ENCODE measurements around the gene MBD6. TPM values are rescaled to one million over a fixed set of nuclear protein-coding genes. Genes with fewer than 3 reads are reported as not detected.
"Not testable (repeated sequence)": the region's sequence is repeated elsewhere in the genome, so short reads cannot be mapped to it uniquely, and the experiment has no call there.

The MBD6 gene
- total and polyA plus RNA-seq, 5 donors, result 16.4 to 50.9 (median 37.6) TPM

DNA sequence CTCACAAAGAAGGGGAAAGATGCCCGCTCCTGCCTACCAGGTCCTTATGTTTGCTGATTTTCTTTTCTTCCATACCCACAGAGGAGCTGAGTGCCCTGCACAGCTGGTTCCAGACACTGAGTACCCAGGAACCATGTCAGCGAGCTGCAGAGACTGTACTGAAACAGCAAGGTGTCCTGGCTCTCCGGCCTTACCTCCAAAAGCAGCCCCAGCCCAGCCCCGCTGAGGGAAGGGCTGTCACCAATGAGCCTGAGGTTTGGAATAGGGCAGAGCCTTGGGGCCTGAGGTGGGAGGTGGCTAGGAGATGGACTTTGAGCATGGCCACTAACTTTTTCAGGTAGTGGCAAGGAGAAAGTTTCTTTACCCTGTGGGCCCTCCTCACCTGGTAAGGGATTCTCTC is 32.5 kb upstream of the MBD6 start:
- Histone ChIP-seq H3K27me3 (ENCODE audit: control insufficient read depth, insufficient read depth) (no peaks in the 10 kb centered on the region), H3K27ac (ENCODE audit: low read length) (no peak overlapping the region), H3K9me3 (ENCODE audit: control insufficient read depth, low read length) (no peaks in the 10 kb centered on the region), H3K4me1 (ENCODE audit: control insufficient read depth, insufficient read depth, low read length) (peaks cover 5% of the 10 kb centered on the region), H3K4me3 (ENCODE audit: low read length) (no peak overlapping the region)
- ATAC-seq (no peak), DNase-seq (no peak)
- WGBS, result 97% methylated on average over 4 of the region's 4 CpGs
- intact Hi-C loops (cut with DNase I), result no loop called here

DNA sequence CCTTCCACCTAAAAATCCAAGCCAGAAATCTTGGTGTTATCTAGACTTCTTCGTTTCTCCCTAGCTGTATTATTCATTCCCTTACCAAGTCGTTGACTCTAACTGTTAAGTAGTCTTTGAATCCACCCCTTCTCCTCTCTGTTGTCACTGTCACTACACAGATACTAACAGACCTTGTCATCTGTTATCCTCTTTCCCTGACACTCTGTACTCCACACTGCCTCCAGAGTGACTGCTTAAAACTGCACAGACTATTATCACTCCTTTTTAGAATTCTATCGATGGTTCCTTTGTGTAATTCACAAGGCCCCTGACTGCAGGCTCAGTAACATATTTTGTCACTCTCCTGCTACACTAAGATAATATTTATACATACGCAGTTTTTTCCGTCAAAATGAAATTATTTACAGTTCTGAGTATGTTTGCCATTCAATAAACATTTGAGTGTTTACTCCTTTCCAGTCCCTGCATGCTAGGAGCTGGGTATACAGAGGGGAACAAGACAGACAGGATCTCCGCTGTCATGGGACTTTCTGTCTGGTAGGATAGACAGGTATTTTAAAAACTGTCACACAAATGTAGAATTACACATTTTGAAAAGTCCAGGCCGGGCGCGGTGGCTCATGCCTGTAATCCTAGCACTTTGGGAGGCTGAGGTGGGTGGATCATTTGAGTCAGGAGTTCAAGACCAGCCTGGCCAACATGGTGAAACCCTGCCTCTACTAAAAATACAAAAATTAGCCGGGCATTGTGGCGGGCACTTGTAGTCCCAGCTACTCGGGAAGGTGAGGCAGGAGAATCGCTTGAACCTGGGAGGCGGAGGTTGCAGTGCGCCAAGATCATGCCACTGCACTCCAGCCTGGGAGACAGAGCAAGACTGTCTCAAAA is 31.0 kb upstream of the MBD6 start:
- intact Hi-C loops (cut with DNase I), result no loop called here
- Histone ChIP-seq H3K27ac (ENCODE audit: low read length) (no peak overlapping the region), H3K4me1 (ENCODE audit: control insufficient read depth, insufficient read depth, low read length) (peaks cover 5% of the 10 kb centered on the region), H3K4me3 (ENCODE audit: low read length) (no peak overlapping the region), H3K9me3 (ENCODE audit: control insufficient read depth, low read length) (no peaks in the 10 kb centered on the region), H3K27me3 (ENCODE audit: control insufficient read depth, insufficient read depth) (no peaks in the 10 kb centered on the region)
- ATAC-seq (no peak), DNase-seq (no peak)
- 91% methylated on average over 15 of the region's 15 CpGs for WGBS

DNA sequence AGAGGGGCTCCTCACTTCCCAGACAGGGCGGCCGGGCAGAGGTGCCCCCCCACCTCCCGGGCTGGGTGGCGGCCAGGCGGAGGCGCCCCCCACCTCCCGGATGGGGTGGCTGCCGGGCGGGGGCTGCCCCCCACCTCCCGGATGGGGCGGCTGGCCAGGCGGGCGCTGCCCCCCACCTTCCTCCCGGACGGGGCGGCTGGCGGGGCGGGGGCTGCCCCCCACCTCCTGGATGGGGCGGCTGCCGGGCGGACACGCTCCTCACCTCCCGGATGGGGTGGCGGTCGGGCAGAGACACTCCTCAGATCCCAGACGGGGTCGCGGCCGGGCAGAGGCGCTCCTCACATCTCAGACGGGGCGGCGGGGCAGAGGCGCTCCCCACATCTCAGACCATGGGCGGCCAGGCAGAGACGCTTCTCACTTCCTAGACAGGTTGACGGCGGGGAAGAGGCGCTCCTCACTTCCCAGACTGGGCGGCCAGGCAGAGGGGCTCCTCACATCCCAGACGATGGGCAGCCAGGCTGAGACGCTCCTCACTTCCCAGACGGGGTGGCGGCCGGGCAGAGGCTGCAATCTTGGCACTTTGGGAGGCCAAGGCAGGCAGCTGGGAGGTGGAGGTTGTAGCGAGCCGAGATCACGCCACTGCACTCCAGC is 27.4 kb upstream of the MBD6 start:
- WGBS, result 97% methylated on average over 45 of the region's 48 CpGs
- DNase-seq; intact Hi-C loops (cut with DNase I): not testable (repeated sequence)

DNA sequence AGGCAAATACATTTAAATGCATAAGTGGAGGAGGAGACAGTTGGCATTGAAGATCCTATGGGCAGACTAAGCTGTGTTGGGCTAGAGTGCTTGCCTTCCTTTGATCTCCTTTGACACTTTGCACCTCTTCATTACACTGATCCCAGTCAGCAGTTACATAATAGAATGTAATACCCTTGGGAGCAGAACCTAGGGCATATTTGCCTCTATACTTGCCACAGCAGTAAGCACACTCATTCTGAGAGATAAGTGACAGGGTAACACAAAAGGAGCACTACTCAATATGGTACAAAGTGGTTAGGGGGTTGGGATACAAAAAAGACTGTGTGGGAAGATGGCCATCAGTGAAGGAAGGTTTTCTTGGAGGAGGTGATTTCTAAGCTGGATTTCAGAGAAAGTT is 25.8 kb upstream of the MBD6 start:
- DNase-seq (no peak), ATAC-seq (no peak)
- Histone ChIP-seq H3K27me3 (ENCODE audit: control insufficient read depth, insufficient read depth) (no peaks in the 10 kb centered on the region), H3K4me3 (ENCODE audit: low read length) (no peak overlapping the region), H3K27ac (ENCODE audit: low read length) (no peak overlapping the region), H3K4me1 (ENCODE audit: control insufficient read depth, insufficient read depth, low read length) (no peaks in the 10 kb centered on the region), H3K9me3 (ENCODE audit: control insufficient read depth, low read length) (no peaks in the 10 kb centered on the region)
- intact Hi-C loops (cut with DNase I), result no loop called here

More for the DNA sequence above, 27.4 kb upstream of the MBD6 start:
- H3K4me3 ChIP-seq (ENCODE audit: low read length); H3K27me3 ChIP-seq (ENCODE audit: control insufficient read depth, insufficient read depth); H3K9me3 ChIP-seq (ENCODE audit: control insufficient read depth, low read length); ATAC-seq; H3K27ac ChIP-seq (ENCODE audit: low read length); H3K4me1 ChIP-seq (ENCODE audit: control insufficient read depth, insufficient read depth, low read length): not testable (repeated sequence)

DNA sequence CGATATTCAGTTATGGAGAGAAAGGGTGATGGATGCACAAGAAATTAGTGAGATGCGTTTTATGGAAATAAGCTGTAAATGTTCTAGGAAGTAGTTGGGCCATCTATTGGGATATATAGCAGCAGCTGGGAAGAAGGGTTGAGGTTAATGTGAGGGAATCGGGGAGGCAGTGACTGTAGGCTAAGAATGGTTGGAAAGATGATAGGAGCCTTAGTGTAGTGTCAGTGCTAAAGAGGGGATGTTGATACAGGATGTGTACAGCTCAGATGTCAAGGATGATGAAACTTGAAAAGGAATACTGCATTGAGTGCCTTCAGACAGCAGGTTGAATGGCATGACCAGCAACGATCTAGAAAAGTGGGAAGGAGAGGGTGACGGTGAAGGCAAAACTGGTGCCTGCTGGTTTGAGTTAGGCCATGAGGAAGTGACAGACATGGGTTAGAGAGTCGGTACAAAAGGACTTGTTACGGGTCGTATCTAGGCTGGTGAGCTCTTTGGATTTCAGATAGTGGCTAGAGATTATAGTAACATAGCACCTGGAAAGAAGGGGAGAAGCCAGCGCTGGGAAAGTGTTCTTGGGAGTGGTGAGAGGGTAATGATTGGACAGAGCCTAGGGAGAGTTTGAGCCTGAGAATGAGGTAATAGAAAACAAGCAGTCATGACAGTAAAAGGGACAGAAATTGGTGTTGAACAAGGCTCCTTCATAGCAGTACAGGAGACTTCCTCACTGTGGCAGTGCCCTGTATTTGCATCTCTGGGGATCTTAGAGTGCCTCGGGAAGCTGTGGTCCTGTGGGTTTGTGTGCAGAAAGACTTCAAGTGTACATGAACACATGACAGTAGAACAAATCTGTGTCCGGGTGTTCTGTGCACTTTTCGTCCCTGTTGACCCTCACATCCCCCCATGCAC is 25.1 kb upstream of the MBD6 start:
- no peaks in the 10 kb centered on the region for H3K27me3 ChIP-seq (ENCODE audit: control insufficient read depth, insufficient read depth)
- ATAC-seq, result no peak
- WGBS, result 94% methylated on average over 12 of the region's 12 CpGs
- no peaks in the 10 kb centered on the region for H3K9me3 ChIP-seq (ENCODE audit: control insufficient read depth, low read length)
- H3K27ac ChIP-seq (ENCODE audit: low read length), result no peak overlapping the region
- intact Hi-C loops (cut with DNase I), result no loop called here
- no peak for DNase-seq
- H3K4me1 ChIP-seq (ENCODE audit: control insufficient read depth, insufficient read depth, low read length), result no peaks in the 10 kb centered on the region
- no peak overlapping the region for H3K4me3 ChIP-seq (ENCODE audit: low read length)

DNA sequence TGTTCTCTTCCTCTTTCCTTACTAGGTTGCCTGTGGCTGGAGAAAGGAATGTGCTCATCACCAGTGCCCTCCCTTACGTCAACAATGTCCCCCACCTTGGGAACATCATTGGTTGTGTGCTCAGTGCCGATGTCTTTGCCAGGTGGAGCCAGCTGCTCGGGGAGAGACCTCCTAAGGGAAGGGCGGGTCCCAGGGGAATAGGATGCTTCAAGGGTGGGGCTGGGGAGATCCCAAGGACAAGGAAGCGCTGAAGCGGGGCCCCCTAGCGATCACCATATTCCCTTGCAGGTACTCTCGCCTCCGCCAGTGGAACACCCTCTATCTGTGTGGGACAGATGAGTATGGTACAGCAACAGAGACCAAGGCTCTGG is 24.5 kb upstream of the MBD6 start:
- ATAC-seq, result peak in 1 of 2 donors; percentile 40
- no peak overlapping the region for H3K27ac ChIP-seq (ENCODE audit: low read length)
- DNase-seq, result peak in 1 of 3 donors; percentile 38

GRCh38 chr12:57498571-57498970 is 24.1 kb upstream of the MBD6 start:
- 96% methylated on average over 4 of the region's 4 CpGs for WGBS
- no peaks in the 10 kb centered on the region for H3K4me1 ChIP-seq (ENCODE audit: control insufficient read depth, insufficient read depth, low read length)
- no peak for ATAC-seq
- no peak overlapping the region for H3K4me3 ChIP-seq (ENCODE audit: low read length)
- intact Hi-C loops (cut with DNase I), result no loop called here
- H3K27ac ChIP-seq (ENCODE audit: low read length), result no peak overlapping the region
- H3K27me3 ChIP-seq (ENCODE audit: control insufficient read depth, insufficient read depth), result no peaks in the 10 kb centered on the region
- H3K9me3 ChIP-seq (ENCODE audit: control insufficient read depth, low read length), result no peaks in the 10 kb centered on the region
- DNase-seq, result no peak

More for the DNA sequence above, 24.5 kb upstream of the MBD6 start:
- intact Hi-C loops (cut with DNase I), result no loop called here
- Histone ChIP-seq H3K4me3 (ENCODE audit: low read length) (no peak overlapping the region), H3K27me3 (ENCODE audit: control insufficient read depth, insufficient read depth) (no peaks in the 10 kb centered on the region), H3K4me1 (ENCODE audit: control insufficient read depth, insufficient read depth, low read length) (no peaks in the 10 kb centered on the region), H3K9me3 (ENCODE audit: control insufficient read depth, low read length) (no peaks in the 10 kb centered on the region)
- WGBS, result 86% methylated on average over 9 of the region's 9 CpGs

DNA sequence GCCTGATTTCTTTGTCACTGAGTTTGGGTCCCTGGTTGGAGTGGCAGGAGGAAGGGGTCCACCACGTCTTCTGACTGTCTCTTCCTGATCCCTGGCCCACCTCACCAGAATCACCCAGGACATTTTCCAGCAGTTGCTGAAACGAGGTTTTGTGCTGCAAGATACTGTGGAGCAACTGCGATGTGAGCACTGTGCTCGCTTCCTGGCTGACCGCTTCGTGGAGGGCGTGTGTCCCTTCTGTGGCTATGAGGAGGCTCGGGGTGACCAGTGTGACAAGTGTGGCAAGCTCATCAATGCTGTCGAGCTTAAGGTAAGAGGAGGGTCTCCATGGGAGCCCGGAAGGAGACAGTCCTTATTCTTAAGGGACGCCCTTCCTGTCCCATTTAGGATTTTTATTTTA is 22.4 kb upstream of the MBD6 start:
- intact Hi-C loops (cut with DNase I), result no loop called here
- 96% methylated on average over 11 of the region's 11 CpGs for WGBS
- ATAC-seq (no peak), DNase-seq (no peak)
- Histone ChIP-seq H3K9me3 (ENCODE audit: control insufficient read depth, low read length) (no peaks in the 10 kb centered on the region), H3K27ac (ENCODE audit: low read length) (no peak overlapping the region), H3K4me3 (ENCODE audit: low read length) (no peak overlapping the region), H3K4me1 (ENCODE audit: control insufficient read depth, insufficient read depth, low read length) (no peaks in the 10 kb centered on the region), H3K27me3 (ENCODE audit: control insufficient read depth, insufficient read depth) (no peaks in the 10 kb centered on the region)

- intact Hi-C loops (cut with DNase I); H3K4me3 ChIP-seq (ENCODE audit: low read length); H3K27me3 ChIP-seq (ENCODE audit: control insufficient read depth, insufficient read depth); DNase-seq; ATAC-seq; H3K9me3 ChIP-seq (ENCODE audit: control insufficient read depth, low read length); H3K4me1 ChIP-seq (ENCODE audit: control insufficient read depth, insufficient read depth, low read length); H3K27ac ChIP-seq (ENCODE audit: low read length): not testable (repeated sequence)
- 96% methylated on average over 22 of the region's 22 CpGs for WGBS
Observed at GRCh38 chr12:57502311-57502969, 20.2 kb upstream of the MBD6 start.

- H3K27ac ChIP-seq (ENCODE audit: low read length); DNase-seq; H3K4me1 ChIP-seq (ENCODE audit: control insufficient read depth, insufficient read depth, low read length); H3K4me3 ChIP-seq (ENCODE audit: low read length); ATAC-seq; H3K9me3 ChIP-seq (ENCODE audit: control insufficient read depth, low read length); intact Hi-C loops (cut with DNase I); H3K27me3 ChIP-seq (ENCODE audit: control insufficient read depth, insufficient read depth): not testable (repeated sequence)
- WGBS, result 95% methylated on average over 4 of the region's 4 CpGs
Observed at GRCh38 chr12:57506541-57506940, 16.1 kb upstream of the MBD6 start.

All from right cardiac atrium (tissue), 5 donors.